ENCODE measurements around the gene P3H3.
"Not testable (repeated sequence)": the region's sequence is repeated elsewhere in the genome, so short reads cannot be mapped to it uniquely, and the experiment has no call there.

Gene P3H3

GRCh38 chr12:6845395-6845794, 17.2 kb downstream of the P3H3 start:
- no peak for DNase-seq (ENCODE audit: low read depth)

GRCh38 chr12:6846316-6846869, 18.2 kb downstream of the P3H3 start:
- DNase-seq (ENCODE audit: low read depth) = no peak

GRCh38 chr12:6847676-6848075, 19.5 kb downstream of the P3H3 start:
- DNase-seq (ENCODE audit: low read depth) = no peak

- no peak for DNase-seq (ENCODE audit: low read depth)
Measured at GRCh38 chr12:6849427-6849826, 21.2 kb downstream of the P3H3 start.

GRCh38 chr12:6849976-6850560, 21.9 kb downstream of the P3H3 start:
- DNase-seq (ENCODE audit: low read depth) = no peak

- DNase-seq (ENCODE audit: low read depth) = no peak
Measured at GRCh38 chr12:6850796-6851152, 22.6 kb downstream of the P3H3 start.

GRCh38 chr12:6851153-6851920, 23.1 kb downstream of the P3H3 start, which contains the start of gene CDCA3:
TSS of gene CDCA3 (minus strand) at chr12:6851286. CDS start at chr12:6850952, 334 bp downstream.
- DNase-seq (ENCODE audit: low read depth) = peak; percentile 87

GRCh38 chr12:6851921-6852650, 23.9 kb downstream of the P3H3 start, which contains the start of gene USP5:
TSS of gene USP5 (plus strand) at chr12:6852150. CDS start at chr12:6852180, 30 bp downstream.
- DNase-seq (ENCODE audit: low read depth) = peak; percentile 98

- no peak for DNase-seq (ENCODE audit: low read depth)
Measured at GRCh38 chr12:6852651-6853354, 24.6 kb downstream of the P3H3 start.

GRCh38 chr12:6853626-6854025, 25.4 kb downstream of the P3H3 start:
- DNase-seq (ENCODE audit: low read depth) = no peak

- no peak for DNase-seq (ENCODE audit: low read depth)
Measured at GRCh38 chr12:6854036-6854435, 25.8 kb downstream of the P3H3 start.

- DNase-seq (ENCODE audit: low read depth) = no peak
Measured at GRCh38 chr12:6855322-6855721, 27.1 kb downstream of the P3H3 start.

- DNase-seq (ENCODE audit: low read depth) = no peak
Measured at GRCh38 chr12:6858799-6859198, 30.6 kb downstream of the P3H3 start.

GRCh38 chr12:6860116-6860515, 31.9 kb downstream of the P3H3 start:
- DNase-seq (ENCODE audit: low read depth) = no peak

GRCh38 chr12:6860942-6861341, 32.7 kb downstream of the P3H3 start:
- DNase-seq (ENCODE audit: low read depth) = no peak

- DNase-seq (ENCODE audit: low read depth) = no peak
Measured at GRCh38 chr12:6861391-6861790, 33.2 kb downstream of the P3H3 start.

GRCh38 chr12:6863033-6863432, 34.8 kb downstream of the P3H3 start:
- DNase-seq (ENCODE audit: low read depth) = no peak

- DNase-seq (ENCODE audit: low read depth) = no peak
Measured at GRCh38 chr12:6863586-6864321, 35.5 kb downstream of the P3H3 start.

GRCh38 chr12:6865307-6865706, 37.1 kb downstream of the P3H3 start:
- DNase-seq (ENCODE audit: low read depth) = not testable (repeated sequence)

GRCh38 chr12:6866163-6866919, 38.1 kb downstream of the P3H3 start:
- no peak for DNase-seq (ENCODE audit: low read depth)
